HS-27A (cell line): ENCODE measurements around the gene GSC.
"Not testable (repeated sequence)": the region's sequence is repeated elsewhere in the genome, so short reads cannot be mapped to it uniquely, and the experiment has no call there.

ENCODE experiments used
- DNase-seq: peaks from one replicate; pipeline ENCODE4 v3.0.0-alpha.2; 2012; ENCODE audit warnings: low read depth, missing footprints

GSC gene

GRCh38 chr14:94771906-94772490 is 2.1 kb upstream of the GSC start:
- DNase-seq, result no peak

GRCh38 chr14:94771158-94771905 is 1.4 kb upstream of the GSC start:
- no peak for DNase-seq

DNA sequence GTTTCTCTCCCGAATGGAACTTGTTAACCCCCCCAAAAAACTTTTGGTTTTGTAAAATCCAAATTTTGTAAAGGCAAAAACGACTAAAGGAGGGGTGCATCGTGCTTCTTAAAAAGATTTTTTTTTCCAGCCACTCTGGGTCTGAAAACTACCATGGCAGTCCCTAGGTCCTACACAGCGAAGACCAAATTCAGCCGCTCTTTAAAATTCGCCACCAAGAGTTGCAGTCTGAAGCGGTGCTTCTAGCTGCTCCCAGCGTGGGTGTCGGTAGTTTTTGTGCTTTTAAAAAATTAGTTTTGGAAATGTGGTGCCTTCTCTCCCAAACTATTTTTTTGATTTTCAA is 873 bp upstream of the GSC start:
- no peak for DNase-seq

GRCh38 chr14:94770251-94770749 is 387 bp upstream of the GSC start:
- DNase-seq, result no peak

DNA sequence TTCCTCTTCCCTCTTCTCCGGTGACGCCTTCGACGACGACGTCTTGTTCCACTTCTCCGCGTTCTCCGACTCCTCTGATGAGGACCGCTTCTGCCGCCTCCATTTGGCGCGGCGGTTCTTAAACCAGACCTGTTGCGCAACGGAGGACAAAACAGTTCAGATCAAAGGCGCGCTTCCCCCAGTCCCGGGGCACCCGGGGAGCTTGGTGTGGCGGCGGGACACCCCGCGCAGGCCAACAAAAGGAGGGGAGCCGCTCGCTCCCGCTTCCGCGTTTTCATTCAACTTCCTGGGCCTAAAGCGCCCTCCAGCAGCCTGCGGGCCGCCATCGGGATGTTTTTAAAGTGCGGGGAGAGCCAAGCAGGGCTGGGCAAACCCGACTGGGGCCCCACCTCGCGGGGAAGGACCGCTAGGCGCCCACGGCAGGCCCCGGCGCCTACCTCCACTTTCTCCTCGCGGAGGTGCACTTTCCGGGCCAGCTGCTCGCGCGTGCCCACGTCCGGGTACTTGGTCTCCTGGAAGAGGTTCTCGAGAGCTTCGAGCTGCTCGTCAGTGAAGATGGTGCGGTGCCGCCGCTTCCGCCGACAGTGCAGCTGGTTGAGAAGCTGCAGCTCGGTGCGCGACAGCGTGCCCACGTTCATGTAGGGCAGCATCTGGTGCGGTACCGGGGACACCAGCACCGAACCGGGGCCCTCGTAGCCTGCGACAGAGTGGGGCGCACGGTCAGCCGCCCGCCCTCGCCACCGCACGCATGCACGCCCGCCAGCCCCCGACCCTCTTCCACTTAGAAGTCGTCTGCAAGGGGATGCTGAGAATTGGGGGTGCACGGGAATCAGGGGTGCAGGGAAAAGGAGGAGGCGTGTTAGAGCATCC is 1.2 kb downstream of the GSC start:
- DNase-seq, result no peak

- DNase-seq, result no peak
These were observed 1.8 kb downstream of the GSC start for GRCh38 chr14:94768141-94768520.

- no peak for DNase-seq
These were observed 2.5 kb downstream of the GSC start for GRCh38 chr14:94767321-94767878.

DNA sequence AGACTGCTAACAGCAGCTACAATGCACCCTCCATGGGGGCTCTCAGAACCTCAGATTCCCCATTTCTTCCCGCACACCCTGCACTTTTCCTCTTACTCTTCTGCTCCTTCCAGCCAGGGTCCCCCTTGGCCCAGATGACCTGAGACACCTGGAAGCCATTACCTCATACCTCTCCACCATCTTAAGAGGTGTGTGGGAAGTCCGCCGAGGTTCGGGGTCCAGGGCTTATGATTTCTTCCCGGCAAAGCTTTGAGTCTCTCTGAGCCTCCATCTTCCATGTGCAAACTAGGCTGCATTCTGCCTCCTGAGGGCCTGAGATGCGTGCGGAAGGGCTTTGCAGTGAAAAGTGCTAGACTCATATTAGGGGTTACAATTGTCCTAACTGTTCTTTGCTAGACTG is 5.3 kb downstream of the GSC start:
- no peak for DNase-seq

DNA sequence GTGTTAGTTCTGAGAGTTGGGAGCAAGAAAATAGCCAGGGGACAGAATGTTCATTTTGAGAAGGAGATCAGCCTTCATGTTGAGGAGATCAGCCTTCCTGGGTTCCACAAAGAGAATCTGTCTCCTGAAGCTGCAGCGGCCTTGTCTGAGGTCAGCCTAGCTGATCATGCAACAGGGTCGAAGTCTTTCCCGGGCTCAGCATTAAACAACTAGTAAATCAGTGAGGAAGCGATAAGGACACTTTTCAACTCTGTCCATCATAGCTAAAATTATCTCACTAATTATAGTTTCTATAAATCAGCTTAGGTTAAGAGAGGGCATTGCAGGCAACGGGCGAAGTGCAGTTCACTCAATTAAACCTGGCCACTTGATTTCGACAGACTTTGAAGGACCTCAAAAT is 7.5 kb downstream of the GSC start:
- DNase-seq, result no peak

DNA sequence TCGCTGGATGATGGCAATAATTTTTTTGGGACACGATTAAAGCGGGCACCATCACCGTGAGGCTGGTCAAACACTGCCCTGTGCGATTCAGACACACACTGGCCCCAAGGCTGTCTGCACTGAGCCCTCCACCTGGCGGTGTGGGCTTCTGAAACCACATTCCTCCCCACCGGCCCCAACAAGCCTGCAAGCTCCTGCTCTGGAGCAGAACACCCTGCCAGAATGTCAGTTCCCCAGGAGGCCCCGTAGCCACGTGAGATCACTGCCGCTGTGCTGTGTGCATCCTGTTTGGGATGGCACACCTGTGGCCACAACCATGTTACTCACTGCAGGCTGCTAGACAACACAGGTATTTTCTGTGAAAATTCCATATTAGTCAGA is 7.9 kb downstream of the GSC start:
- no peak for DNase-seq

- DNase-seq, result no peak
These were observed 8.4 kb downstream of the GSC start for GRCh38 chr14:94761348-94761996.

GRCh38 chr14:94756310-94756882 is 13.5 kb downstream of the GSC start:
- DNase-seq, result no peak

DNA sequence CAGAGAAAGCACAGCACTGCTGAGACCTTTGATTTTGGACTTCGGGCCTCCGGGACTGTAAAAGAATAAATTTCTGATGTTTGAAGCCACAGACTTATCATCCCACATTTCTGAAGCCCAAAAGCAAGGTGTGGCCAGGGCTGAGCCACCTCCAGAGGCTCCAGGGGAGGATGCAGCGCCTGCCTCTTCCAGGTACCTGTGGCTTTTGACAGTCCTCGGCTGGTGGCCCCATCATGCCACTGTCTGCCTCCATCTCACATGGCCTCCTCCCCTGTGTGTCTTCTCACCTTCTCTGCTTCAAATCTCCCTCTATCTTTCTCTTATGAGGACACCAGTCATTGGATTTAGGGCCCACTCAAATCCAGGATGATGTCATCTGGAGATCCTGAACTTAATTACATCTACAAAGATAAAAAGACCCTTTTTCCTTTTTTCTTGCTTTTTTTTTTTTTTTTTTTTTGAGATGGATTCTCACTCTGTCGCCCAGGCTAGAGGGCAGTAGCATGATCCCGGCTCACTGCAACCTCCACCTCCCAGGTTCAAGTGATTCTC is 15.4 kb downstream of the GSC start:
- no peak for DNase-seq

- no peak for DNase-seq
These were observed 17.1 kb downstream of the GSC start for GRCh38 chr14:94752591-94753436.

- DNase-seq, result no peak
These were observed 18.0 kb downstream of the GSC start for GRCh38 chr14:94751956-94752355.

DNA sequence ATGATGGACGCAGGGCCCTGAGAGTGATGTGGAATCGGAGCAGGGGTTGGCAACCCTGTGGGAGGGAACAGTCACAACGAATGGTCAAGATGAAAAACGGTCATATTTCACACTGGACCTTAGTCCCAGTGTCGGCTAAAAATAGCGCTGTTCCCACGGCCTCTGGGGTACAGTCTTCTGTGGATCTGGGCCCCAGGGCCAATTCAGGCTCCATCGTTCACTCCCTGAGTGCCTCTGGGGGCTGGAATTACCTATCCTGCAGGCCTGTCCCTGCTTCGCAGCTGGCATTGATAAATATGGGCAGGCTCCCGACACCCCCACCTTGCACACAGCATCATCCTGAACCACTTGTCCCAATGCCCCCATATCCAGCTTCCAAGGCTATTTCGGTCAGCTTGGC is 18.6 kb downstream of the GSC start:
- no peak for DNase-seq

- DNase-seq, result no peak
These were observed 19.5 kb downstream of the GSC start for GRCh38 chr14:94750371-94750770.

DNA sequence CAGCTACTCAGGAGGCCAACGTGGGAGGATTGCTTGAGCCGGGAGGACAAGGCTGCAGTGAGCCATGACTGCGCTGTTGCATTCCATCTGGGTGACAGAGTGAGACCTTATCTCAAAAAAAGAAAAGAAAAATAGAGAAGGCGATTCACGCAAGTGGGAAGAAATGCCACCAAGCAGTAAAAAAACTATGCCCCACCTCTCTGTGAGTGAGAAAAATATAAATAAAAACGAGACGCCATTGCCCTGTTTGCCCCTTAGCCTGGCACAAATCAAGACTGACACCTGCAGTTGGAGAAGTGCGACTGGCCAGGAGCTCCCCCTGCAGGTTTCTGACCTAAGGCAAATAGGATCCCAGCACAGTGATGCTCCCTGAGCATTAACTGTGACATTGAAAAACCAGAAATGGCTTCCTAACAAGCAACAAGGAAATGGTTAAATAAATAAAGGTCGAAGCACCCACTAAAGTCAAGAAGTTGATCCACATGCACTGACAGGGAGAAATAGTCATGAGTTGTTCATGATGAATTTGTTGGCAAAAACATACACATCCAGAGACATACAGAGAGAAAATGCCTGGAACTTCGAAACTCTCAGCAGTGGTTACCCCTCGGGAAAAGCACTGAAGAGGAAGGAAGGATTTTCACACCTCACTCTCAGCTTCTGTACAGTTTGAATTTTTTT is 21.1 kb downstream of the GSC start:
- no peak for DNase-seq

- DNase-seq, result no peak
These were observed 22.2 kb downstream of the GSC start for GRCh38 chr14:94747739-94748138.

- DNase-seq, result not testable (repeated sequence)
These were observed 22.8 kb downstream of the GSC start for GRCh38 chr14:94747153-94747552.
